B cell (primary cell): ENCODE data around the gene AMN1.

Experiments
- EZH2 ChIP-seq: IDR thresholded peaks from 2 replicates; pipeline ENCODE4 v1.6.1; 2012; ENCODE audit warnings: borderline replicate concordance, low read depth, mild to moderate bottlenecking, moderate library complexity, low read length; ENCODE audit not compliant: insufficient read depth, poor library complexity, severe bottlenecking
- TF ChIP-seq, protein P1 (sequence below): fragments of 200-600 bp; IDR thresholded peaks from one replicate; pipeline ENCODE4 v1.8.0; 2022; ENCODE audit warnings: antibody characterized with exemption, mild to moderate bottlenecking

DNA sequence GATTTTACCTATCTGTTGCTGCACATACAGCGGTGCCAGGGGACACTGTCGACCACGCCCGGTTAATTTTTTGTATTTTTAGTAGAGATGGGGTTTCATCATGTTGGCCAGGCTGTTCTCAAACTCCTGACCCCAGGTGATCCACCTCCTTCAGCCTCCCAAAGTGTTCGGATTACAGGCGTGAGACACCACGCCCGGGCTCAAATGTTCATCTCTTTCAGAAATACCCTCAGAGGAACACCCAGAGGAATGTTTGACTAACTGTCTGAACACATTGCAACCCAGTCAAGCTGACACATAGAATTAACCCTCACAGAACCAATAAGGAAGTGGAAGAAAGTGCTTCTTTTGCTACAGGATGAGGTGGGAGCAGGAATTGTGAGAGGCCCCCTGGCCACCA is 84.3 kb downstream of the AMN1 start:
- TF ChIP-seq, protein P1, sequence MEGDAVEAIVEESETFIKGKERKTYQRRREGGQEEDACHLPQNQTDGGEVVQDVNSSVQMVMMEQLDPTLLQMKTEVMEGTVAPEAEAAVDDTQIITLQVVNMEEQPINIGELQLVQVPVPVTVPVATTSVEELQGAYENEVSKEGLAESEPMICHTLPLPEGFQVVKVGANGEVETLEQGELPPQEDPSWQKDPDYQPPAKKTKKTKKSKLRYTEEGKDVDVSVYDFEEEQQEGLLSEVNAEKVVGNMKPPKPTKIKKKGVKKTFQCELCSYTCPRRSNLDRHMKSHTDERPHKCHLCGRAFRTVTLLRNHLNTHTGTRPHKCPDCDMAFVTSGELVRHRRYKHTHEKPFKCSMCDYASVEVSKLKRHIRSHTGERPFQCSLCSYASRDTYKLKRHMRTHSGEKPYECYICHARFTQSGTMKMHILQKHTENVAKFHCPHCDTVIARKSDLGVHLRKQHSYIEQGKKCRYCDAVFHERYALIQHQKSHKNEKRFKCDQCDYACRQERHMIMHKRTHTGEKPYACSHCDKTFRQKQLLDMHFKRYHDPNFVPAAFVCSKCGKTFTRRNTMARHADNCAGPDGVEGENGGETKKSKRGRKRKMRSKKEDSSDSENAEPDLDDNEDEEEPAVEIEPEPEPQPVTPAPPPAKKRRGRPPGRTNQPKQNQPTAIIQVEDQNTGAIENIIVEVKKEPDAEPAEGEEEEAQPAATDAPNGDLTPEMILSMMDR = no peak
- TF ChIP-seq EZH2 = no peak
